ENCODE results near the gene CAND2. TPM values are rescaled to one million over a fixed set of nuclear protein-coding genes. Genes with fewer than 3 reads are reported as not detected.

Gene CAND2
- polyA plus RNA-seq, 1 donor = 59.0 TPM

Other genes starting within 250 kb of the CAND2 start
- gene MKRN2, start 239.6 kb upstream of the CAND2 start, polyA plus RNA-seq (ENCODE audit: insufficient read length) = 27.0 TPM
- 105 TPM for gene RAF1, start 132.6 kb upstream of the CAND2 start, polyA plus RNA-seq (ENCODE audit: insufficient read length)
- gene TMEM40, start 37.4 kb upstream of the CAND2 start, polyA plus RNA-seq (ENCODE audit: insufficient read length) = 30.9 TPM
- 3,469 TPM for gene RPL32, start 44.9 kb downstream of the CAND2 start, polyA plus RNA-seq (ENCODE audit: insufficient read length)

Measured in forelimb muscle (tissue), 1 donor.